Stomach smooth muscle (tissue), 2 donors: Measurements from ENCODE around the gene CCDC120.

Experiments used
- H3K27ac ChIP-seq: one replicate; pipeline ENCODE4 v1.7.0; 2013; ENCODE audit warnings: mild to moderate bottlenecking, low read length, inconsistent platforms
- H3K27me3 ChIP-seq, 2 donors: one replicate each; pipeline ENCODE4 v1.7.0; 2013; ENCODE audit warnings: low read length in 2 of 2; ENCODE audit not compliant: insufficient read depth in 2 of 2, control insufficient read depth in 1 of 2
- H3K36me3 ChIP-seq, 2 donors: one replicate each; pipeline ENCODE4 v1.7.0; 2013; ENCODE audit warnings: low read length in 2 of 2; ENCODE audit not compliant: control insufficient read depth in 2 of 2, insufficient read depth in 2 of 2
- H3K4me1 ChIP-seq: one replicate; pipeline ENCODE4 v1.7.0; 2013; ENCODE audit warnings: low read length; ENCODE audit not compliant: control insufficient read depth, insufficient read depth
- H3K4me3 ChIP-seq, 2 donors: one replicate each; pipeline ENCODE4 v1.7.0; 2013; ENCODE audit warnings: low read length in 2 of 2
- H3K9ac ChIP-seq, 2 donors: one replicate each; pipeline ENCODE4 v1.7.0; 2013; ENCODE audit warnings: low read length in 2 of 2, mild to moderate bottlenecking in 1 of 2
- H3K9me3 ChIP-seq, 2 donors: one replicate each; pipeline ENCODE4 v1.7.0; 2013; ENCODE audit warnings: low read length in 2 of 2; ENCODE audit not compliant: control insufficient read depth in 2 of 2
- donor health status: healthy.
- donor health status: Pancreatic carcinoma.

The CCDC120 gene

DNA sequence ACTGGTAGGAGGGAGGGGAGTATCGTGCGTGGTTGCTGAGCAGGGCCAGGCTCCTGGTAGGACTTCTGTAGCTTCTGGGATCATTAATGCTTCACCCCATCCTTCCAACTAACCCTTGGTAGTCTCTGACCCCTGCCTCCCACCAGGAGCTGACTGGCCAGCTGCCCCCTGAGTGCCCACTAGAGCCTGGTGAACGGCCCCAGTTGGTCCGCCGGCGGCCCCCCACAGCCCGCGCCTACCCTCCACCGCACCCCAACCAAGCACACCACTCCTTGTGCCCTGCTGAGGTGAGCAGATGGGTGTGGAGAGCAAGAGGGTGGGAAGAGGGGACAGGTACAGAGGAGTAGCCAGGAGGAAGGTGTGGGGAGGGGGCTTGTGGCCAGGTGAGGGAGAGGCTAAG, 4.9 kb downstream of the CCDC120 start:
- Histone ChIP-seq H3K27me3 (peaks cover 0 to 4% of the 10 kb centered on the region in 2 donors), H3K36me3 (no peaks in the 10 kb centered on the region), H3K4me1 (no peaks in the 10 kb centered on the region), H3K4me3 (no peak overlapping the region), H3K9ac (no peak overlapping the region), H3K9me3 (no peaks in the 10 kb centered on the region), H3K27ac (no peak overlapping the region)

DNA sequence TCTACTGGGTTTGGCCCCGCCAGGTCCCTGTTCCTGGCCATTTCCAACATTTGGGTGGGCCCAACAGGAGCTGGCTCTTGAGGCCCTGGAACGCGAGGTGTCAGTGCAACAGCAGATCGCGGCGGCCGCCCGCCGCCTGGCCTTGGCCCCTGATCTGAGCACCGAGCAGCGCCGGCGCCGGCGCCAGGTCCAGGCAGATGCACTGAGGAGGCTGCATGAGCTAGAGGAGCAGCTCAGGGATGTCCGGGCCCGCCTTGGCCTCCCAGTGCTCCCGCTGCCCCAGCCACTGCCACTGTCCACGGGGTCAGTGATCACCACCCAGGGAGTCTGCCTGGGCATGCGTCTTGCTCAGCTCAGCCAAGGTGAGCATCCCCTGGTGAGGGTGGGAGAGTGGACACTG, 5.5 kb downstream of the CCDC120 start:
- peaks cover 0 to 2% of the 10 kb centered on the region in 2 donors for H3K36me3 ChIP-seq
- H3K9me3 ChIP-seq = no peaks in the 10 kb centered on the region
- H3K27me3 ChIP-seq = peaks cover 0 to 4% of the 10 kb centered on the region in 2 donors
- H3K4me1 ChIP-seq = no peaks in the 10 kb centered on the region
- no peak overlapping the region for H3K9ac ChIP-seq
- no peak overlapping the region for H3K27ac ChIP-seq
- H3K4me3 ChIP-seq = no peak overlapping the region

DNA sequence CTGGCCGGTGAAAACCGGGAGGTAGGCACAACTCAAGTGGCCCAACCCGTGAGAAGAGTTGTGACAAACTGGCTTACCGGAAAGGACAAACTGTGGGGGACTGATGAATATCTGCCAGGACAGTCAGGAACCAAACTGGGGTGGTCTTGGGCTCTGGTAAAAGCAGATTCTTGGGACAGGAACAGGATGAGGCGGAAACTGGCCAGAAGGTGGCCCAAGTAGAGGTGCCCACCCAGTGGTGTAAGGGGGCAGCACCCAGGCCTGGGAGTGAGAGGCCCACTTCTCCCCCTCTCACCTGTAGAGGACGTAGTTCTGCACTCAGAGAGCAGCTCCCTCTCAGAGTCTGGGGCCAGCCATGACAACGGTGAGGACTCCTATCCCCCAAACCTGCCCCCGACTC, 5.9 kb downstream of the CCDC120 start:
- Histone ChIP-seq H3K36me3 (peaks cover 0 to 2% of the 10 kb centered on the region in 2 donors), H3K9me3 (no peaks in the 10 kb centered on the region), H3K27me3 (peaks cover 0 to 4% of the 10 kb centered on the region in 2 donors), H3K4me1 (no peaks in the 10 kb centered on the region), H3K9ac (no peak overlapping the region), H3K4me3 (no peak overlapping the region), H3K27ac (no peak overlapping the region)

DNA sequence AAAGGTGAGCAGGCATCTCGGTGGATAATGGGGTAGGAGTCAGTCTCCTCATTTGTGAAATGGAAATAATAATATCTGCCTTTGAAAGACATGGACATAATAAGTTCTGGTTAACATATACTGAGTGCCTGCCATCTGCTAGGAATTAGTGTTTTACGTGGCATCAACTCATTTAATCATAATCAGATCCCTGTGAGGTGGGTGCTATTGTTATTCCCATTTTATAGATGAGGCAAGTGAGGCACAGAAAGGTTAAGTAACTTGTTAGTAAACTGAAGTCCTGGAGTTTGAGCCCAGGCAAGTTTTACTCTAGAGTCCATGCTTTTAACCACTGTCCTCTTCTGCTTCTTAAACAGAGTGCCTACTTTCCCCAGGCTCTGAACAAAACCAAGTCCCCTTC, 7.5 kb downstream of the CCDC120 start:
- Histone ChIP-seq H3K4me1 (no peaks in the 10 kb centered on the region), H3K36me3 (peaks cover 0 to 2% of the 10 kb centered on the region in 2 donors), H3K27ac (no peak overlapping the region), H3K27me3 (peaks cover 0 to 3% of the 10 kb centered on the region in 2 donors), H3K9me3 (no peaks in the 10 kb centered on the region), H3K9ac (no peak overlapping the region), H3K4me3 (no peak overlapping the region)

DNA sequence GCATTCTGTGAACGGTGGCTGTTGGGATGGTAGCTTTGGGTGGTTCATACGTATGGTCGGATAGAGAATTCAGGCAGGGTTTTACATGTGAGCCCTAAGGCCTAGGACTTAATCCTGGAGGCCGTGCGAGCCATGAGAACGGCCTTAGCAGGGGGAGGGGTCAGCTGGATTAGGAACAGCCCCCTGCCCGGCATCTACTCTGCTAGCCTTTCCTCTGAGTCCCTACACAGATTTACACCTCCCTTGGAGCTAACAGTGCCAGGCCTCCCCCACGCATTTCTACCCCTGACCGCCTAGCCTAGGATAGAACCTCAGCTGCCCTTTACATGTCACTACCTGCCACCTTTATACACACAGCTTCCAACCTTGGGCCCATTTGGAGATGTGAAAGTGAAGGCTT, 7.9 kb downstream of the CCDC120 start:
- H3K4me3 ChIP-seq = no peak overlapping the region
- H3K27me3 ChIP-seq = peaks cover 0 to 7% of the 10 kb centered on the region in 2 donors
- no peak overlapping the region for H3K27ac ChIP-seq

DNA sequence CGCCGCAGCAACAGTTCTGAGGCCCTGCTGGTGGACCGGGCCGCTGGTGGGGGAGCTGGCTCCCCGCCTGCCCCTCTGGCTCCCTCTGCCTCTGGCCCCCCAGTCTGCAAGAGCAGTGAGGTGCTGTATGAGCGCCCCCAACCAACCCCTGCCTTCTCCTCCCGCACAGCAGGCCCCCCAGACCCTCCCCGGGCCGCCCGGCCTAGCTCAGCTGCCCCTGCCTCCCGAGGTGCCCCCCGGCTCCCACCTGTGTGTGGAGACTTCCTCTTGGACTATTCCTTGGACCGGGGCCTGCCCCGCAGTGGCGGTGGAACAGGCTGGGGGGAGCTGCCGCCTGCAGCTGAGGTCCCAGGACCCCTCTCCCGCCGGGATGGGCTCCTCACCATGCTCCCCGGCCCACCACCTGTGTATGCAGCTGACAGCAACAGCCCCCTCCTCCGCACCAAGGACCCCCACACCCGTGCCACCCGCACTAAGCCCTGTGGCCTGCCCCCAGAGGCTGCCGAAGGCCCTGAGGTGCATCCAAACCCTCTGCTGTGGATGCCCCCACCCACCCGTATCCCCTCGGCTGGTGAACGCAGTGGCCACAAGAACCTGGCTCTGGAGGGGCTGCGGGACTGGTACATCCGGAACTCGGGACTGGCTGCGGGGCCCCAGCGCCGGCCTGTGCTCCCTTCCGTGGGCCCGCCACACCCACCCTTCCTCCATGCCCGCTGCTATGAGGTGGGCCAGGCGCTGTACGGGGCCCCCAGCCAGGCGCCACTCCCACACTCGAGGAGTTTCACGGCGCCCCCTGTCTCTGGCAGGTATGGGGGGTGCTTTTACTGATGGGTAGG, 8.7 kb downstream of the CCDC120 start:
- H3K27ac ChIP-seq = no peak overlapping the region
- H3K36me3 ChIP-seq = peaks cover 0 to 2% of the 10 kb centered on the region in 2 donors
- no peaks in the 10 kb centered on the region for H3K9me3 ChIP-seq
- H3K4me3 ChIP-seq = no peak overlapping the region
- peaks cover 4% of the 10 kb centered on the region for H3K4me1 ChIP-seq
- H3K9ac ChIP-seq = no peak overlapping the region
- peaks cover 0 to 5% of the 10 kb centered on the region in 2 donors for H3K27me3 ChIP-seq

More for the DNA sequence above, 7.9 kb downstream of the CCDC120 start:
- no peaks in the 10 kb centered on the region for H3K4me1 ChIP-seq
- H3K9ac ChIP-seq = no peak overlapping the region
- H3K9me3 ChIP-seq = no peaks in the 10 kb centered on the region
- peaks cover 0 to 2% of the 10 kb centered on the region in 2 donors for H3K36me3 ChIP-seq

DNA sequence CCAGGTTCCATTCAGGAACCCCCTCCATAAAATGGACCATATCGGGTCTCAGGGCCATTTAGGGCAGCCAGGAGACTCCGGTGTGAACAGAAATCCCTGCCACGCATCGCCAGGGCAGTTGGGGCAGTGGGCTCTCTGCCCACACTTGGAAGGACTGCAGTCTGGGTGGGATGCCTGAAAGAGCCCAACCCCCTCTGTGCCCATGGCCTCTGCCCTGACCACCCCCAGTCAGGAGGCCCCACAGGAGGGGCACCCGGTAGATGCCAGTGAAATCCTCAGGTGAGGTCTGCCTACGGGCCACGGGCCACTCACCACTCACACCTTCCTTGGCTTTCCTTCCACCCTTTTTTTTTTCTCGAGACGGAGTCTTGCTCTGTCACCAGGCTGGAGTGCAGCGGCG, 10.2 kb downstream of the CCDC120 start:
- Histone ChIP-seq H3K4me1 (peaks cover 15% of the 10 kb centered on the region), H3K27ac (no peak overlapping the region), H3K9me3 (no peaks in the 10 kb centered on the region), H3K9ac (no peak overlapping the region), H3K4me3 (no peak overlapping the region), H3K36me3 (peaks cover 0 to 2% of the 10 kb centered on the region in 2 donors), H3K27me3 (peaks cover 0 to 5% of the 10 kb centered on the region in 2 donors)

DNA sequence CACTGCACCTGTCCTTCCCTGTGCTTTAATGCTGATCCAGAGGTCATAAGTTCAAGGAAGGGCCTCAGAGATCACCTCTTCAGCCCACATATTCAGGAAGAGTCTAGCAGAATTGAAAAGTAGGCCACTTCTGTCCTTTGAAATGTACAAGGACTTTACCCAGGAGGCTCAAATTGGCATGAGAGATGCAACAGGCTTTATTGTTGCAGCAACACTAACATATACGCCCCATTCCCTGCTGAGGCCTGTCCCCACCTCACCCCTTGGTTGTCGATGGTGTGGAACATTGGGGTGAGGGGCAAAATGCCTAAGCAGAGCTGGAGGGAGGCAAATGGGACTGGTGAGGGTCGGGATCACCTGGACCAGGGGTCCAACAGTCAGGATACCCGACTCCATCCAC, 12.2 kb downstream of the CCDC120 start:
- Histone ChIP-seq H3K4me3 (no peak overlapping the region), H3K27ac (peak overlapping the region; percentile 37), H3K9ac (no peak overlapping the region)

DNA sequence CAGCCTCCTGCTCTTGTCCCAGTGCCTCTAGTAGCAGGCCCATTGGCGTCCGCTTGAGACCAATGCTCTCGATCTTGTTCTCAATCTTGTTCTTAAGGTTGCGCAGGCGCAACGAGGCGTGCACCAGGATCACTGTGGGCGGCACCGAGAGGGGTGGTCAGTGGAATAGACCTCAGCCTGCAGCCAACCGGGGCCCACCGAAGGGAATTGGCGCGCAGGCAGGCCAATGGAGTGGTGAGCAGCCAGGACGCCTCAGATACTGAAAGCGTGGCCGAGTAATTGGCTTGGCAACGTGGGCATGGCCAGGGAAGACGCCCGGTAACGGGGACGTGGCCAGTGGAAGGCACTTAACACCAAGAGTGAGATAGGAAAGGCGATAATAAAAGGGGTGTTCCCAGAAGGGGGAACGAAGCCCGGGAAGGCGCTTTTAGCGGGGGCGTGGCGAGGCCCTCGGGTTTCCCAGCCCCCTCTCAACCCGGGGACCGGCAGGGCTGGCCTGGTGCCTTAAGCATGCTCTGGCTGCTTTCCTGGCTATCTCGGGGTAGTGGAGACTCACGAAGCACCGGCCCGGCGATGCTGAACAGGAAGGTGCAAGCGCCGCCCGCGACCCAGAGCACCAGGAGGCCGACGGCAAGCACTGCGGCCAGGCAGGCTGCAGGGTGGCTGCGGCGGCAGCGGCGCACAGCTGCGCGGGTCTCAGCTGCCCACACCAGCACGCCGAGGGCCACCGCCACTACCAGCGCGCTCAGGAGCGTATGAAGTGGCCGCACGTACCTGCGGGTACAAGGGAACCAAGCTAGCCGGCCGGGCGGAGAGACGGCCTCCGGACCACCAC, 13.3 kb downstream of the CCDC120 start:
- H3K36me3 ChIP-seq = peaks cover 0 to 3% of the 10 kb centered on the region in 2 donors
- peak overlapping the region; percentile 66 to 78 for H3K4me3 ChIP-seq
- H3K4me1 ChIP-seq = peaks cover 20% of the 10 kb centered on the region
- peak overlapping the region in 1 of 2 donors; percentile 22 for H3K9ac ChIP-seq
- no peaks in the 10 kb centered on the region for H3K9me3 ChIP-seq
- peak overlapping the region; percentile 37 for H3K27ac ChIP-seq
- H3K27me3 ChIP-seq = peaks cover 0 to 8% of the 10 kb centered on the region in 2 donors

More for the DNA sequence above, 12.2 kb downstream of the CCDC120 start:
- H3K4me1 ChIP-seq = peaks cover 20% of the 10 kb centered on the region
- H3K36me3 ChIP-seq = peaks cover 0 to 3% of the 10 kb centered on the region in 2 donors
- H3K27me3 ChIP-seq = peaks cover 0 to 5% of the 10 kb centered on the region in 2 donors
- H3K9me3 ChIP-seq = no peaks in the 10 kb centered on the region

DNA sequence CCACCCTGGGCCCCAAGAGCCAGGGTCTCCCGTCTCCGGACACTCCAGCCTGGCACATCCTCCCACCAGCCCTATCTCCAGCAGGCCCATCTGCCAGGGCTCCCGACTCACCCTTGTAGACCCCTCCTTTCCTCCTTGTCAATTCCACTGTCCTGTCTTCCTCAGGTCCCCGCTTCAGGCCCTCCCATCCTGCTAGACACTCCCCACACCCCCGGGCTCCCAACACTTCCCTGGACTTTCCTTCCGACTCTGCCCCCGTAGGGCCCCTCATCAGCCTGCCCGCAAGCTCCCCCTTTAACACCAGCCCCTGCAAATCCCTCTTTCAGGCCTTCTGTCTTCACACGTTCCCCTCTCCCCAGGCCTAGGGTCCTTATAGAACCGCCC, 13.9 kb downstream of the CCDC120 start:
- Histone ChIP-seq H3K9me3 (no peaks in the 10 kb centered on the region), H3K4me3 (peak overlapping the region; percentile 66 to 78), H3K4me1 (peaks cover 20% of the 10 kb centered on the region), H3K27ac (no peak overlapping the region), H3K27me3 (peaks cover 0 to 8% of the 10 kb centered on the region in 2 donors), H3K36me3 (peaks cover 3 to 4% of the 10 kb centered on the region in 2 donors), H3K9ac (no peak overlapping the region)
